CD4-positive, CD25-positive, alpha-beta regulatory T cell (primary cell): Measurements from ENCODE around the gene KANK2. TPM values are rescaled to one million over a fixed set of nuclear protein-coding genes. Genes with fewer than 3 reads are reported as not detected.

Source experiments
- ATAC-seq, 2 donors: fragments of 150-1000 bp; cut with Tn5 transposase; one replicate each; pipeline ENCODE4 v1.10.0; 2021; ENCODE audit warnings: low read depth in 2 of 2, moderate number of reproducible peaks in 2 of 2, moderate library complexity in 1 of 2
- DNase-seq, 3 donors: peaks; one replicate each; pipeline versions ENCODE4 v3.0.0 to v3.0.0-alpha.2; 2012 to 2022; ENCODE audit warnings: mixed read lengths in 1 of 3
- H3K27ac ChIP-seq: one replicate; pipeline ENCODE4 v1.7.0; 2013; ENCODE audit warnings: mild to moderate bottlenecking, low read length; ENCODE audit not compliant: insufficient read depth, poor library complexity, severe bottlenecking
- H3K27me3 ChIP-seq: one replicate; pipeline ENCODE4 v1.7.0; 2013; ENCODE audit warnings: low read length; ENCODE audit not compliant: control insufficient read depth, insufficient read depth
- H3K36me3 ChIP-seq: one replicate; pipeline ENCODE4 v1.7.0; 2013; ENCODE audit warnings: mild to moderate bottlenecking, low read length, moderate library complexity; ENCODE audit not compliant: control insufficient read depth, insufficient read depth
- H3K4me1 ChIP-seq: 2 replicates; pipeline ENCODE4 v1.7.0; 2013; ENCODE audit warnings: mild to moderate bottlenecking, low read length; ENCODE audit not compliant: insufficient read depth, control insufficient read depth, poor library complexity, severe bottlenecking
- H3K4me3 ChIP-seq: one replicate; pipeline ENCODE4 v1.7.0; 2013; ENCODE audit warnings: low read depth, mild to moderate bottlenecking, low read length, moderate library complexity
- H3K9me3 ChIP-seq, 2 experiments: 1 replicate in 1 of 2; 2 replicates in 1 of 2; pipeline ENCODE4 v1.7.0; 2013; ENCODE audit warnings: low read length in 2 of 2, mild to moderate bottlenecking in 1 of 2, moderate library complexity in 1 of 2; ENCODE audit not compliant: control insufficient read depth in 2 of 2
- H3K27ac Mint-ChIP-seq, 3 donors: one replicate each; pipeline ENCODE4 v1.8.0; 2020 to 2022; ENCODE audit warnings: mild to moderate bottlenecking in 3 of 3, mixed read lengths in 3 of 3, moderate library complexity in 2 of 3
- H3K27me3 Mint-ChIP-seq: one replicate; pipeline ENCODE4 v1.8.0; 2022; ENCODE audit warnings: mild to moderate bottlenecking, mixed read lengths
- H3K36me3 Mint-ChIP-seq: one replicate; pipeline ENCODE4 v1.8.0; 2020; ENCODE audit warnings: mixed read lengths
- H3K4me1 Mint-ChIP-seq, 4 donors: one replicate each; pipeline ENCODE4 v1.8.0; 2020 to 2022; ENCODE audit warnings: mixed read lengths in 4 of 4, mild to moderate bottlenecking in 1 of 4
- H3K4me3 Mint-ChIP-seq, 4 donors: one replicate each; pipeline ENCODE4 v1.8.0; 2020 to 2022; ENCODE audit warnings: mild to moderate bottlenecking in 4 of 4, mixed read lengths in 4 of 4, moderate library complexity in 3 of 4
- H3K9me3 Mint-ChIP-seq, 7 donors: one replicate each; pipeline ENCODE4 v1.8.0; 2020 to 2022; ENCODE audit warnings: mixed read lengths in 7 of 7, mild to moderate bottlenecking in 3 of 7, moderate library complexity in 2 of 7
- polyA plus RNA-seq, 4 donors: library from polyadenylated mRNA; unstranded; fragments of 300-500 nt; fragmentation: Illumina TruSeq; gene quantifications; one replicate each; pipeline ENCODE4 v1.2.3, GENCODE V29; 2021
- total RNA-seq: library from RNA; stranded (reverse); gene quantifications from one replicate; pipeline ENCODE4 v1.2.3, GENCODE V29; 2022

Gene KANK2
- total and polyA plus RNA-seq, 5 donors from 2014 or later = 0.16 to 0.74 (median 0.40) TPM; not detected in 1

DNA sequence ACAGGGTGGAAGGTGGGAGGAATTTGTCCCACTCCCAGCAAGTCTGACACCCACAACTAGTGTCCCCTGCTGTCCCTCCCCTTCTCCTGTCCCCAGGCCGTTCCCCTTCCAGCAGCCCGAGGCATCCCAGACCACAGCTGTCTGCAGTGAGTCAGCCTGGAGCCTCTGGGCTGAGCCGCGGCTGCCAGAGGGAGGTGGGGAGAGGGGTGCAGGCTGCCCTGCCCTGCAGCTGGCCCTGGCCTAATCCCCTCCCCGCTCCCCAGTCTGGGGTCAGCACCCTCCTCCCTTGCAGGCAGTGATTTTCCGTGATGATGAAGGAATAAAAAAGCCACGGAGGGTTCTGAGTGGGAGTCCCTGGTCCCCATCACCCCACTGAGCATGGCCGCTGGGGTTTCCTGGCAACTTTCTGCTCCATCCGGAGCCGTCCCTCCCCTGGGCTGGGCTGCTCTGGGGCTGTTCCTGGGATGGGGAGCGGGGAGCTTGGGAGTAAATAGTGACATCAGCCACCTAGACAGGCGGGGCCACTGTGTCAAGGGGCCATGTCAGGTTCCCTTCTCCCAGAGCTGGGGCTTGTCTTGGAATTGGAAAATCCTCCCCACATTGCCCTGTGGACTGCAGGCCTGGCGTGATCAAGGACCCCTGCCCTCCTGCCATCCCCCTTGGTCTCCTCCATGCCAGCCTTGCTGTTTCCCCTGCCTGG, 58.6 kb downstream of the KANK2 start:
- H3K4me3 ChIP-seq = no peak overlapping the region
- H3K27me3 ChIP-seq = no peaks in the 10 kb centered on the region
- peaks cover 19% of the 10 kb centered on the region for H3K4me1 ChIP-seq
- H3K27ac ChIP-seq = no peak overlapping the region
- H3K36me3 ChIP-seq = no peaks in the 10 kb centered on the region
- Mint-ChIP-seq H3K36me3 (no peaks in the 10 kb centered on the region), H3K9me3 (no peaks in the 10 kb centered on the region), H3K4me1 (peaks cover 5 to 20% (median 11%) of the 10 kb centered on the region in 4 donors), H3K27ac (no peak overlapping the region), H3K27me3 (peaks cover 5% of the 10 kb centered on the region), H3K4me3 (peak overlapping the region in 1 of 4 donors; percentile 29)
- ATAC-seq (no peak), DNase-seq (no peak)
- H3K9me3 ChIP-seq = no peaks in the 10 kb centered on the region

GRCh38 chr19:11137542-11138384, 59.6 kb downstream of the KANK2 start:
- Mint-ChIP-seq H3K36me3 (peaks cover 5% of the 10 kb centered on the region), H3K27me3 (peaks cover 5% of the 10 kb centered on the region), H3K9me3 (no peaks in the 10 kb centered on the region), H3K4me1 (peaks cover 5 to 12% (median 7%) of the 10 kb centered on the region in 4 donors), H3K4me3 (peak overlapping the region; percentile 72 to 90 (median 80)), H3K27ac (peak overlapping the region; percentile 26 to 88 (median 76))
- peak; percentile 64 to 69 for ATAC-seq
- Histone ChIP-seq H3K9me3 (no peaks in the 10 kb centered on the region), H3K36me3 (no peaks in the 10 kb centered on the region), H3K27ac (no peak overlapping the region), H3K27me3 (no peaks in the 10 kb centered on the region), H3K4me3 (peak overlapping the region; percentile 50), H3K4me1 (peaks cover 11% of the 10 kb centered on the region)
- DNase-seq = peak; percentile 43 to 65 (median 45)

- no peaks in the 10 kb centered on the region for H3K9me3 ChIP-seq
- peaks cover 9% of the 10 kb centered on the region for H3K4me1 ChIP-seq
- peaks cover 5 to 12% (median 7%) of the 10 kb centered on the region in 4 donors for H3K4me1 Mint-ChIP-seq
- no peaks in the 10 kb centered on the region for H3K9me3 Mint-ChIP-seq
- ATAC-seq = no peak
- peaks cover 5% of the 10 kb centered on the region for H3K27me3 Mint-ChIP-seq
- no peak overlapping the region for H3K4me3 ChIP-seq
- no peak overlapping the region for H3K27ac ChIP-seq
- peak overlapping the region in 2 of 4 donors; percentile 31 to 72 for H3K4me3 Mint-ChIP-seq
- no peaks in the 10 kb centered on the region for H3K27me3 ChIP-seq
- peaks cover 6% of the 10 kb centered on the region for H3K36me3 ChIP-seq
- H3K27ac Mint-ChIP-seq = peak overlapping the region in 1 of 3 donors; percentile 88
- H3K36me3 Mint-ChIP-seq = peaks cover 6% of the 10 kb centered on the region
- DNase-seq = no peak
These were observed 60.8 kb downstream of the KANK2 start for GRCh38 chr19:11136400-11137101.

- no peaks in the 10 kb centered on the region for H3K27me3 Mint-ChIP-seq
- Histone ChIP-seq H3K4me3 (no peak overlapping the region), H3K4me1 (peaks cover under 1% of the 10 kb centered on the region), H3K36me3 (peaks cover 39% of the 10 kb centered on the region), H3K27ac (no peak overlapping the region), H3K9me3 (no peaks in the 10 kb centered on the region), H3K27me3 (no peaks in the 10 kb centered on the region)
- H3K27ac Mint-ChIP-seq = no peak overlapping the region
- no peak overlapping the region for H3K4me3 Mint-ChIP-seq
- H3K9me3 Mint-ChIP-seq = no peaks in the 10 kb centered on the region
- DNase-seq (no peak), ATAC-seq (no peak)
- H3K4me1 Mint-ChIP-seq = peaks cover 0 to 5% (median 4%) of the 10 kb centered on the region in 4 donors
- peaks cover 19% of the 10 kb centered on the region for H3K36me3 Mint-ChIP-seq
These were observed 65.9 kb downstream of the KANK2 start for GRCh38 chr19:11131471-11131870.

- Mint-ChIP-seq H3K27ac (peak overlapping the region in 2 of 3 donors; percentile 52 to 70), H3K36me3 (peaks cover 22% of the 10 kb centered on the region), H3K27me3 (no peaks in the 10 kb centered on the region), H3K9me3 (no peaks in the 10 kb centered on the region), H3K4me3 (no peak overlapping the region), H3K4me1 (peaks cover 0 to 9% (median 6%) of the 10 kb centered on the region in 4 donors)
- no peak overlapping the region for H3K4me3 ChIP-seq
- peaks cover 41% of the 10 kb centered on the region for H3K36me3 ChIP-seq
- H3K9me3 ChIP-seq = no peaks in the 10 kb centered on the region
- no peaks in the 10 kb centered on the region for H3K27me3 ChIP-seq
- ATAC-seq = peak; percentile 71 to 76
- H3K27ac ChIP-seq = no peak overlapping the region
- peak; percentile 53 to 71 (median 65) for DNase-seq
- H3K4me1 ChIP-seq = peaks cover 4% of the 10 kb centered on the region
These were observed 66.4 kb downstream of the KANK2 start for GRCh38 chr19:11130824-11131455.

- no peaks in the 10 kb centered on the region for H3K27me3 ChIP-seq
- no peaks in the 10 kb centered on the region for H3K27me3 Mint-ChIP-seq
These were observed 69.4 kb downstream of the KANK2 start for GRCh38 chr19:11127905-11128304.

More at GRCh38 chr19:11127905-11128304, 69.4 kb downstream of the KANK2 start:
- DNase-seq (no peak), ATAC-seq (no peak)
- peaks cover 4% of the 10 kb centered on the region for H3K4me1 ChIP-seq
- peaks cover 48% of the 10 kb centered on the region for H3K36me3 ChIP-seq
- Mint-ChIP-seq H3K36me3 (peaks cover 16% of the 10 kb centered on the region), H3K4me3 (no peak overlapping the region), H3K4me1 (peaks cover 0 to 9% (median 3%) of the 10 kb centered on the region in 4 donors), H3K9me3 (no peaks in the 10 kb centered on the region), H3K27ac (no peak overlapping the region)
- H3K27ac ChIP-seq = no peak overlapping the region
- no peaks in the 10 kb centered on the region for H3K9me3 ChIP-seq
- no peak overlapping the region for H3K4me3 ChIP-seq
